ENCODE results near the gene PCDHGA8. TPM values are rescaled to one million over a fixed set of nuclear protein-coding genes. Genes with fewer than 3 reads are reported as not detected.
"Not testable (repeated sequence)": the region's sequence is repeated elsewhere in the genome, so short reads cannot be mapped to it uniquely, and the experiment has no call there.

The PCDHGA8 gene
- total and polyA plus RNA-seq, 2 experiments from 2014 or later = 1.0 to 2.3 TPM

- H3K4me1 ChIP-seq (ENCODE audit: low read depth); H3K27me3 ChIP-seq; H3K36me3 ChIP-seq: not testable (repeated sequence)
- Histone ChIP-seq H3K27ac (peak within 1 kb of the TSS; percentile 69), H3K4me3 (peak within 1 kb of the TSS; percentile 35), H3K9me3 (ENCODE audit: low read depth) (peaks cover 22% of the 10 kb centered on the region)
- TF ChIP-seq CTCF (IDR thresholded peaks at IDR 0.05; ENCODE audit: low read depth, low read length) = peak; percentile 77
- peak; percentile 78 to 88 for DNase-seq (ENCODE audit: low read depth in 1 of 2, low spot score in 1 of 2)
Measured at GRCh38 chr5:141417494-141418172, 25.2 kb downstream of the PCDHGA8 start, which contains the start of gene PCDHGB7. PCDHGB7 (plus strand) TSS chr5:141417677; CDS start chr5:141417860, 183 bp downstream.

GRCh38 chr5:141419074-141419880, 26.8 kb downstream of the PCDHGA8 start:
- no peak for DNase-seq (ENCODE audit: low read depth in 1 of 2, low spot score in 1 of 2)
- Histone ChIP-seq H3K4me1 (ENCODE audit: low read depth) (no peaks in the 10 kb centered on the region), H3K27me3 (no peaks in the 10 kb centered on the region), H3K27ac (no peak overlapping the region), H3K4me3 (no peak overlapping the region), H3K36me3 (peaks cover 6% of the 10 kb centered on the region), H3K9me3 (ENCODE audit: low read depth) (peaks cover 23% of the 10 kb centered on the region)
- no peak for TF ChIP-seq CTCF (IDR thresholded peaks at IDR 0.05; ENCODE audit: low read depth, low read length)

GRCh38 chr5:141420855-141421488, 28.5 kb downstream of the PCDHGA8 start, which contains the start of gene PCDHGA11:
PCDHGA11 (plus strand) TSS chr5:141421051; CDS start chr5:141421228, 177 bp downstream.
- Histone ChIP-seq H3K36me3 (peaks cover 6% of the 10 kb centered on the region), H3K4me1 (ENCODE audit: low read depth) (no peaks in the 10 kb centered on the region), H3K27ac (no peak within 1 kb of the TSS), H3K9me3 (ENCODE audit: low read depth) (peaks cover 23% of the 10 kb centered on the region), H3K27me3 (no peaks in the 10 kb centered on the region), H3K4me3 (no peak within 1 kb of the TSS)
- peak; percentile 61 for TF ChIP-seq CTCF (IDR thresholded peaks at IDR 0.05; ENCODE audit: low read depth, low read length)
- DNase-seq (ENCODE audit: low read depth in 1 of 2, low spot score in 1 of 2) = peak in 1 of 2 donors; percentile 73

- H3K36me3 ChIP-seq = peaks cover 6% of the 10 kb centered on the region
- peak; percentile 3 for TF ChIP-seq CTCF (IDR thresholded peaks at IDR 0.05; ENCODE audit: low read depth, low read length)
- H3K9me3 ChIP-seq (ENCODE audit: low read depth) = peaks cover 27% of the 10 kb centered on the region
- no peak for DNase-seq (ENCODE audit: low read depth in 1 of 2, low spot score in 1 of 2)
- no peak overlapping the region for H3K4me3 ChIP-seq
- no peaks in the 10 kb centered on the region for H3K27me3 ChIP-seq
- H3K27ac ChIP-seq = no peak overlapping the region
- H3K4me1 ChIP-seq (ENCODE audit: low read depth) = no peaks in the 10 kb centered on the region
Measured at GRCh38 chr5:141421489-141421855, 29.0 kb downstream of the PCDHGA8 start.

GRCh38 chr5:141422742-141423291, 30.4 kb downstream of the PCDHGA8 start:
- DNase-seq (ENCODE audit: low read depth in 1 of 2, low spot score in 1 of 2) = no peak
- Histone ChIP-seq H3K27me3 (no peaks in the 10 kb centered on the region), H3K36me3 (peaks cover 6% of the 10 kb centered on the region), H3K27ac (no peak overlapping the region), H3K4me3 (no peak overlapping the region), H3K4me1 (ENCODE audit: low read depth) (no peaks in the 10 kb centered on the region), H3K9me3 (ENCODE audit: low read depth) (peaks cover 27% of the 10 kb centered on the region)
- no peak for TF ChIP-seq CTCF (IDR thresholded peaks at IDR 0.05; ENCODE audit: low read depth, low read length)

All from cardiac muscle cell (in vitro differentiated cells and primary cell).